Measurements from ENCODE around the gene SEMA4B.

SEMA4B gene

DNA sequence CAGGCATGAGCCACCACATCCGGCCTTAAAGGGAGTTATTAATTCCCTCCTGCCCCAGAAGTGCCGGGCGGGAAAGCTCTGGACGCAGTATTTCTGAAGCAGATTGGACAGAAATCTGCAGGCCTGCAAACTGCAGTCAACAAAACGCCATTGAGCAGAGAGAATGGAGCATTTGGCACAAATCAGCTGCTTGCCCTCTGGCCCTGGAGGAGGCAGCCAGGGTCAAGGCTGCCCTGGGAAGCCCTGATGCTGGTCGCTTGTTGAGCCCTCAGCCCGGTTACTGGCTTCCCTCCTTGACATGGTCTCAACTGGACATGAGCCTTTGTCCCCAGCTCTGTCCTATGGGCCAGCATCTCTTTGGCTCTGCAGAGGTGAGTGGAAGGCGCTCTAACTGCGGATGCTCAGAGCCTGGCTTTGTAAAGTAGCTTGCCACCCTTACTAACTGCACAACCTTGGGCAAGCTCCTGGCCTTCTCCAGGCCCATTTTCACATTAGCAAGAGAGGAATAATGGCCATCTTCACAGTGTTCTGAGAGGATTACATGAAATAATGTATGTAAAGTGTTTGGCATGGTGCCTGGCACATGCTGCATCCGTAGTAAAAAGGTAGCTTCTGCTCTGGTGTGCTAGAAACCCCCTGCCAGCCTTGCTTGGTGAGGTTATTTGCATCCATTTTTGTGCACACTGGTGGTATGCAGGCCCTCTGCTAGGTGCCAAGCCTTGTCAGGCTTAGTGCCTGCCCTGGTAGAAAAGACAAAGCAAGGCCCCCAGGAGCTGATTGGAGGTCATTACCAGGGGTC lies 4.1 kb downstream of the SEMA4B start:
- no peak for DNase-seq (ENCODE audit: low spot score)

DNA sequence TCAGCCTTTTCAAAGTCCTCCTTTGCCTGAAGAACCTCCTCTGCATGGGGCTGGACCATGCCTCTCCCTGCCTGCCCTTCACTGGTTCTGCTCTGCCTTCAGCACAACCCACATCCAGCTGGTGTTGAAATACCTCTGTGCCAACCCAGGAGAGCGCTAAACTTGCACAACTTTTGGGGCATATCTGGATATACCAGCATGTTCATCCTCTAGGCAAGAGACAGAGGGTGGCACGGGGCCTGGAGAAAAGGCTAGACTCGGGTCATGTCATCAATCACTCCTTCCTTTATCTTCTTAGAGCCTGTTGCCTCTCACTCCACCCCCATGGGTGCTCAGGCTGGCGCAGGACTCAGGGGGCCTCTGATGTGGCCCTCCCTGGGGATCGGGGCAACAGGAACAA lies 4.8 kb downstream of the SEMA4B start:
- DNase-seq (ENCODE audit: low spot score) = no peak

DNA sequence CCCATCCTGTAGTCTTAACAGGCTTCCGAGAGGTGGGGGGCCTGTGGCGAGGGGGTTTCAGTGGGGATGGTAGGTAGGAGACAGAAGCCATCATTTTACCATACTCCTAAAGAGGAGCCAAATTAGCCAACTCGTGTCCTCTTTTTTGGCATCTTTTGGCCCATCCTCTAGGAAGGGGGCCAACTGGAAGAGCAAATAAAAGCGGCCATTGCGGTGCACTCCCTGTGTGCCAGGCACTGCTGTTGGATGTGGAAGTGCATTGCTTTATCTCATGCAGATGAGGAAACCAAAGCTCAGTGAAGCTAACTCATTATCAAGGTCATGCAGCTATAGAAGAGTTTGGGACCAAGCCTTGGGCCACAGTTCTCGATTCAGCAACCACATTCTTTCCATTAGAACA lies 6.1 kb downstream of the SEMA4B start:
- no peak for DNase-seq (ENCODE audit: low spot score)

DNA sequence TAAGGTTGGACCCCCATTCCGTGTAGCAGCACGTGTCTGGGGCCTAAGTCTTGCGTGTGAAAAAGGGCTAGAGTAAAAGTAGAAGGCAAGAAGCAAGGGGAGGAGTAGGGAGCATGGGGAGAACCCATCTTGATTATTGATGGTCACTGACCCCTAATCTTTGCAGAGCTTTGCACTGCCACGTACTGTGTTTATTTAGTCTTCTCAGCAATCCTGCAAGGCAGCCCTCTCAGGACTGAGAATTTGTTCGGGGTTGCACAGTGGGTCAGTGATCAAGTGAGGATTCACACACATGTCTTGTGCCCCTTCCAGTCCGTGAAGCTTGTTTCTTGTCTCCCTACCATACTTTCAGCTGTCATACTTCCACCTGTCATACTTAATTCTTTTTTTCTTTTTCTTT lies 7.2 kb downstream of the SEMA4B start:
- DNase-seq (ENCODE audit: low spot score) = no peak

DNA sequence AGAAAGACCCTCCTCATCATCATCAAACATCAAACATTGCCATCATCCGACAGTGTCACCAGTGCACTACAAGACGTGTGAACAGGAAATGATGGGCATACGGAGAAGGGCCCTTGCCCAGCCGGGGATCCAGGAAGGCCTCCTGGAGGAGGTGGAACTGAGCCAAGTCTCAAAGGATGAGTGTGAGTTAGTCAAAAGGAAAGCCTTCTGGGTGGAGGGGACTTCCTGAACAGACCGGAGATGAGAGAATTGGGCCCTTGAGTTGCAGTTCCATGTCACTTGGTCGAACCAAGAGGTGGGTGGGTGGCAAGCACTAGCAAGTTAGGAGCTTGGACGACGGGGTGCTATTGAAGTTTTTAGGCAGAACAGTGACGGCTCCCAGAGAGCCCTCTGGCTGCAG lies 8.5 kb downstream of the SEMA4B start:
- DNase-seq (ENCODE audit: low spot score) = no peak

DNA sequence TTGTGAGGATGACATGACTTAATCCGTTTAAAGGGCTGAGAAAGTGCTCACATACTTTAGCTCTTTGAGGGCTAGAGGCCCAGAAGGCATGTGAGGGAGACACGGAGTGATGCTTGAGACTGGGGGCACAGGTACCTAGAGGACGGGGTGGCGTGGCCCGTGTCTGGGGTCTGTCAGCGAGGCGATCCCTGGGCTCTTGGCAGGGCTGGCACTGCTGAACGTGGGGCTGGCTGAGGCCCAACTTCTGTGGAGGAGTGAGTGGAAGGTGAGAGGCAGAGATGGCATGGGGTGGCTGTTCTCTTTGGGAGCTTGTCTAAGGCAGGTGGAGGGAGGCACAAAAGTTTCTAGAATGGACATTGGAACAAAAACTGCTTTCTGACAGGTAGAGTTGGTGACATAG lies 9.5 kb downstream of the SEMA4B start:
- no peak for DNase-seq (ENCODE audit: low spot score)

DNA sequence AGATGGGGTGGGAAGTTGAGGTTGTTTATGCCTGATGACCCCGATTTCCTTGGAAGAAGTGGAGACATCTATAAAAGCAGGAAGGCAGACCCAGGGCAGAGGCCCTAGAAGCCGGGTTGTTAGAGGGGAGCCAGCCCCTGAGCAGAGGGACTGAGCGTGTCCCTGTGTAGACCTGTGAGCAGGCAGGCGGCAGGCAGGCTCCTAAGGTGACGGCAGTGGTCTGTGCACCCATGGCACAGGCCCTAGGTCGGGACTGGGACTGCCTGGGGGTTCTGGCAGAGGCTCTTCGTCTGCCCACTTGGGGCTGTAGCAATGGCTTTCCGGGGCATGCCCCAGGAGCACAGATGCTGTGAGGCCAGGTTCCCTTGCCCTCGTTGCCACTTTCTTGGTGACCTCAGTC lies 9.9 kb downstream of the SEMA4B start:
- no peak for DNase-seq (ENCODE audit: low spot score)

DNA sequence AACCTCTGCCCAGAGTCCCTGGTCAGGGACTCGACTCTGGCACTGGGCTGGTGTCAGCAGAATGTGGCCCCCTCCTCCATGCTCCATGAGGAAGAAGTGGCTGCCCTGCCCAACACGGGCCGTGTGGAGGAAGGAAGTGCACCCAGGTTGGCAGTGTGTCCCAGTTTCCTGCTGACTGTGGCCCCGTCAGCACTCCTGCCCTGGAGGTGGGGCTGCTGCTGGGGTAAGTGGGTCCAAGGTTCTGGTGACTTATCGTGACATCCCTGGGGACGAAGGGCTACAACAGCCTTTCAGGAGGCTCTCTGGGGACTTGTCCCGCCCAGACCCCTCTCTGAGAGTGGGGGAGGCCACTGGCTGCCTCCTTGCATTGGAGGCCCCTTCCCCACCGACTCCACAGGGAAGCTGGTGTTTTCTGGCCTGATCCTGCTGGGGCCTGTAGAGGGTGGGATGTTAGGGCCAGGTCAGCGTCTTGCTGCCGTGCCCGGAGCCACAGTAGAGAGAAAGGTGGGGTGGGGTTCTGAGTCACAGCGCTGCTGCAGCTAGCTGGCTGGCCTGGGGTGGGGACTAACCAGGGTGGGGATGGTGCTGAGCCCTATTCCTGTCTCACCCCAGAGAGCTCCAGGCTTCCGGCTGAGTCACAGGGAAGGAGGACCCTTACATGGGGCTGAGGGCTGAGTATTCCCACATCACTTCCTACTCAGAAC lies 10.5 kb downstream of the SEMA4B start:
- no peak for DNase-seq (ENCODE audit: low spot score)

DNA sequence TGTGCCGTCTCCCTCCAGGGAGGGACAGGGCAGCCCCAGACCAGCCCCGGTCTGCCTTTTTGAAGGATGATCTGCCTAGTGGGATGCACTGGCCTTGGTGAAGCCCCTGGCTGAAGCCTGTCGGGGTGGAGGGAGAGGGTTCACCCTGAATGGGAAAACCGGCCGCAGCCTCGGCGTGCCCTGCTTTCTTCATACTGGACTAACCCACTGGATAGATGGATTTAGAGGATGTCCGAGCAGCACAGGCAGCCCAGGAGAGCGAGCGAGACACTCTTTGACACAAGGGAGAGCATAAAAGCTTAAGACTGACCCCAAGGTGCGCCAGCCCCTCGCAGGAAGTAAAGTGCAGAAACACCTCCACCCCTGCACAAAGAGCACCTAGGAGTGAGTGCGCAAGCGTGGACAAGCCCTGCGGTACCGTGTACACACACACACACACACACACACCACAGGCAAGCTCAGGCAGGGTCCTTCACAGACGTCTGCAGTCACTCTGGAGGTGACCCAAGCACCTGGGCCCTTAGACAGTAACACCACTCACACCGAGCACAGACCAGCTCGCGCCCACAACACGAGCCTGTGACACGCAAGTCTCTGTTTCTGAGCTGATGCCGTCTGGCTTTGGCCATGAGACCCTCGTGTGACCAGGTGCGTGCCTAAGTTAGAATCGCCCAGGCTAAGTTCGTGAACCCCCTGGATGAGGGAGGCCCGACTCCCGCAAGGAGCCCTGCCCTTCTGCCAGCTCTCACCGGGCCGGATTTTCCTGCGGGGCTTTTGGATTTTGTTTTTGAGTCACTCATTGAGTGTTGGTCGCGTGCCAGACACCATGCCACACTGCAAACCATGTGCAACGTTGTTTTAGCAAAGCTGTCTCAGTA lies 11.3 kb downstream of the SEMA4B start:
- no peak for DNase-seq (ENCODE audit: low spot score)

DNA sequence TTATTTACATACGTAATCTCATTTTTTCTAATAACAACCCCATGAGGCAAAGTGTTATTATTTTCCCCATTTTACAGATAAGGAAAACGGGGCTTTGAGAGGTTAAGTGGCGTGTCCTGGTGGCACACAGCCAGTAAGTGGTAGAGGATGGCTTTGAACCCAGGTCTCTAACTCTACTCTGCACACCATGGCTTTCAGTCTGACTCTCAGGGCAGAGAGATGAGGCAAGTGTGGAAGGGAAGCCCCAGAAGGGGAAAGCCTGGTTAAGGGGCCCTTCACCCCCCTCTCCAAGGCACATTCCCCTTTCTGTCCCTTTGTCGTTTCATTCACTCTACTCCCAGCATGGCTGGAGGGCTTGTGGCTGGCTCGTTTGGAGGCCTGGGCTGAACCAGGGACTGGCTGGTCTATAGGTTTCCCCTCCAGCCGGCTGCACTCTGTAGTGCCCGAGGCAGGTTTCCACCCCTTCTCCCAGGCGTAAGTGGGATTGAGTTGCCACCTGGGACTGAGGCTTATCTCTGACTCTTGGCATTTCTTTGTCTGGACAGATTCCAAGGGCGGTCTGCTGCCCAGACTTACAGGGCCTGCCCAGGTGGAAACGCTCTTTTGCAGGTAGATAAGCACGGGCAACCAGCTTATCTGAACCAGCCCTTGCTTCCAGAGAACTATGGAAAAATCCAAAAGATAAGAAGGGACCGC lies 12.1 kb downstream of the SEMA4B start:
- DNase-seq (ENCODE audit: low spot score) = no peak

DNA sequence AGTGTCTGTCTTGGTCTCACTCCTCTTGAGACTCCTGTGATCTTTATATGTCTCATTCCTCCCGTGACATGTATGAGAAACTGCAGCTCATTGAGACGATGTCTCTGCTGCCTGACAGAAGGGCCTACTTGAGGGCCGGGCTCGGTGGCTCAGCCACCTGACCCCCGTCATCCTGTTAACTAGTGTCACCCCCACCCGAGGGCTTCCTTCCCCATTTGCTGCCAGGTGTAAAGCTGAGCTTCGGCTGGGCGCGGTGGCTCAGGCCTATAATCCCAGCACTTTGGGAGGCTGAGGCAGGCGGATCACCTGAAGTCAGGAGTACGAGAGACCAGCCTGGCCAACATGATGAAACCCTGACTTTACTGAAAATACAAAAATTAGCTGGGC lies 12.7 kb downstream of the SEMA4B start:
- no peak for DNase-seq (ENCODE audit: low spot score)

DNA sequence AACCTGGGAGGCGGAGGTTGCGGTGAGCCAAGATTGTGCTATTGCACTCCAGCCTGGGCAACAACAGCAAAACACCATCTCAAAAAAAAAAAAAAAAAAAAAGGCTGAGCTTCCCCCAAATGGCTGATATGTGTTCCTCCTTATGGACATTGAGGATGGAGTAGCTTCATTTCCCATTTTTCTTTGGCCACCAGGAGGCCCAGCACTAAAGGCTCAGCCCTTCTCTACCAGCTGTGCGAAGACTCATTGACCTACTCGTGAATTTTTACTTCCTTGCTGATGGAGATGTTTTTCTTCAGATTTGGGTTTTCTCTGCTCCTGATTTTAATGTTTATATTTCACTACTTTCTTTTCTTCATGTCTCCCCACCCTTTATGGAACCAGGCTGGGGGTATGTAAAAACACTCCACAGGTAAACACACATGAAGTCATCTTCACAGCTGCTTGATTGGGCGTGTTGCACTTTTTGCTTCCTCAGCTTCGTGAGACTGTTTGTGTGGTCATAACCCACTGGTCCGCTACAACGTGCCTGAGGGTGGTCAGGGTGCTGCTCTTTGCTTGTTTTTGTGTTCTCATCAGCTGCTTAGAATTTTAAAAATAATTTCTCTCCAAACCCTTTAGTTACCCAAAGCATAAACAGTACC lies 13.5 kb downstream of the SEMA4B start:
- no peak for DNase-seq (ENCODE audit: low spot score)

DNA sequence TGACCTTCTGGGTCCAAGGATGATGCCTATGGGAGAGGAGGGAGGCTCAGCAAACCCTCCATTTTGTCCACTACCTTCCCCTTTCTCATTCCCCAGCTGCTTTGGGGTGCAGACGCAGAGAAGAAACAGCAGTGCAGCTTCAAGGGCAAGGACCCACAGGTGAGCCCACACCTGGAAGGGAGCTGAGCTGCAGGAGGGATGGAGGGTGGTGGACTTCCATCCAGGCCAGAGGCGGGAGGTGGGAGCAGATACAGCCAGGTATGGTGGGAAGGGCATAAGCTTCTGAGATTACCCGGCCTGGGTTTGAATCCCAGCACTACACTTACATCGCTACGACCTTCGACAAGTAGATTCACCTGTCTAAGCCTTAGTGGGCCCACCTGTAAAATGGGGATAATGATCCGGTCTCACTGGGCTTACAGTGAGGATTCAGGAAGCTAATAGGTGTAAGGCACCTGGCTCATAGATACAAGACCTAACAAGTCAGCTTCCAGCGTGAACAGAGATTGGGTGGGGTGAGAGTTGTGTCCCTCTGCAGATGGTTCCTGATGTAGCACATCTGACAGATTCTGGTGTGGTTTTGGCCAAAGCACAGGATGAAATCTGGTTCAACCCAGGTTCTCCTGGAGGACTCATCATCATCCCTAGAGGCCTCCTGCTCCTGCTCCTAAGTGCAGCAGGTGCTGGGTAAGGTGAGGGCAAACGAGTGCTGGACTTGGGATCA lies 16.7 kb downstream of the SEMA4B start:
- DNase-seq (ENCODE audit: low spot score) = no peak

DNA sequence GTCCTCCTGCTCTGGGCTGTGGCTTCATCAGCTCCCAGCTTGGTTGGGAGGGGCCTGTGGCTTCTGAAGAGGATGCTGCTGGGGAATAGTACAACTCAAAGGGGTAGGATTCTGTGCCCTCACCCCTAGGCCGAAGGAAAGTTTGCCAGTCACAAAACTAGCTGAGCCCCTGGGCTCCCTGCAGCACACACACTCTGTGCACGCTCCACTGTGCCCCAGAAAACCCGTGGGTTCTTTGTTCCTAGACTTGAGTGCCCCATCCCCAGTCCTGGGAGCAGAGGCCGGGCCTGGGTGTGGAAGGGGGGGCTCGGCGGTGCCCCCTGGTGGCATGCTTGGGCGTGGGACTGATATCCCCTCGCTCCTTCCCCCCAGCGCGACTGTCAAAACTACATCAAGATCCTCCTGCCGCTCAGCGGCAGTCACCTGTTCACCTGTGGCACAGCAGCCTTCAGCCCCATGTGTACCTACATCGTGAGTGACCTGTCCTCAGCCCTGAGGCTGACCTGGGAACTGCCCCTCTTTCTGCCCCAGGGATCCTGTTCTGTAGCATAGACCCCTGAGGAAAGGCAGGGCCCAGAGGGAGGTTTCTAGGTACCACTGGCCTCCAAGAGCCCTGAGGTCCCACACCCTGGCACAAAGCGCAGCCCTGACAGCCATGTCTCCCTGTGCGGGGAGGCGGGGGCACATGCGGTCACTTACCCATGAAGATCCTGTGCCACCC lies 18.5 kb downstream of the SEMA4B start:
- DNase-seq (ENCODE audit: low spot score) = peak; percentile 82

DNA sequence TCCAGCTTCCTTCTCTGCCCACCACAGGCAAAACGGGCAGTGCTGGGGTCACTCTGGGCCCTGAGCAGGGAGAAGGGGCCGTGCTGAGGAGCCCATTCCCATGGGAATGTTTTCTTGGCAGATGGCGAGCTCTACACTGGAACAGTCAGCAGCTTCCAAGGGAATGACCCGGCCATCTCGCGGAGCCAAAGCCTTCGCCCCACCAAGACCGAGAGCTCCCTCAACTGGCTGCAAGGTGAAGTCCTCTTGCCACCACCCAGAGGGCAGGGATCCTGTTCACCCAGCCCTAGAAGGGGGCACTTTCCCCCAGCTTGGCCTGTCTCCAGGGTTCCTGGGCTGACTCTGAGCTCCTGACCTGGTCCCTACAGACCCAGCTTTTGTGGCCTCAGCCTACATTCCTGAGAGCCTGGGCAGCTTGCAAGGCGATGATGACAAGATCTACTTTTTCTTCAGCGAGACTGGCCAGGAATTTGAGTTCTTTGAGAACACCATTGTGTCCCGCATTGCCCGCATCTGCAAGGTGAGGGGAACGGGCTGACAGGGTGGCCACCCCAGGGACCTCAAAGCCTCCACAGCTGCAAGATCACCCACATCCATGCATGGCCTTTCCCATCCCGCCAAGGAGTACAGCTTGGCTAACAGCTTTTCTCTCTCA lies 20.2 kb downstream of the SEMA4B start:
- peak; percentile 72 for DNase-seq (ENCODE audit: low spot score)

DNA sequence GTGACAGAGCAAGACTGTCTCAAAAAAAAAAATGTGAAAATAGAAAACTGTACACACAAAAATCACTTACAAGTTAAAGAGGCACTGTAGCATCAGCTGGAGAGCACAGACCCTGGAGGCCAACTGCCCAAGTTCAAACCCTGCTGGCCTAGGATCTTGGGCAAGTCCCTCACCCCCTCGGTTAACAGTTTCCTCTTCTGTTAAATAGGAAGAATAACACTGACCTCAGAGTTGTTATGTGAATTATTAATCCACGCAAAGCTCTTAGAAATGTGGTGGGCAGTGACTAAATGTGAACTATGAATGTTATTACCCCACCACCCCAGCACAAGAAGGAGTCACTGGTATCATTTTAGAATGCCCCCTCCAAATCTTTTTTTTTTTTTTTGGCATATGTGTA lies 21.4 kb downstream of the SEMA4B start:
- no peak for DNase-seq (ENCODE audit: low spot score)

DNA sequence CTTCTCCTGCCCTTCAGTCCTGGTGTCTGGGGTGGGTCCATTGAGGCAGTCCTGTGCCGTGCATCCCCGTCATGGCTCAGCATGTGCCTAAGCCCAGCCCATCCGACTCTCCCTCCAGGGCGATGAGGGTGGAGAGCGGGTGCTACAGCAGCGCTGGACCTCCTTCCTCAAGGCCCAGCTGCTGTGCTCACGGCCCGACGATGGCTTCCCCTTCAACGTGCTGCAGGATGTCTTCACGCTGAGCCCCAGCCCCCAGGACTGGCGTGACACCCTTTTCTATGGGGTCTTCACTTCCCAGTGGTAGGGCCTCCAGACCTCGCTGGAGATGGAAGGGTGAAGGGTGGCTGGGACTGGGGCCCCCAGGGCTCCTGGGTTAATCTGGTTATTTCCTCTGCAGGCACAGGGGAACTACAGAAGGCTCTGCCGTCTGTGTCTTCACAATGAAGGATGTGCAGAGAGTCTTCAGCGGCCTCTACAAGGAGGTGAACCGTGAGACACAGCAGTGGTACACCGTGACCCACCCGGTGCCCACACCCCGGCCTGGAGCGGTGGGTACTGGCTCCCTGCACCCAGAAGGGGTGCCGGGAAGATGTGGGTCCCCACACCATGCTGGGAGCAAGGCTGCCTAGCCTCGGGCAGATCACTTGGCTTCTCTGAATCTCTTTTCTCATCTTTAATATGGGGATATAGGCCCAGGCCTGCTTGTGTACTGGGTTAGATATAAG lies 22.5 kb downstream of the SEMA4B start:
- no peak for DNase-seq (ENCODE audit: low spot score)

DNA sequence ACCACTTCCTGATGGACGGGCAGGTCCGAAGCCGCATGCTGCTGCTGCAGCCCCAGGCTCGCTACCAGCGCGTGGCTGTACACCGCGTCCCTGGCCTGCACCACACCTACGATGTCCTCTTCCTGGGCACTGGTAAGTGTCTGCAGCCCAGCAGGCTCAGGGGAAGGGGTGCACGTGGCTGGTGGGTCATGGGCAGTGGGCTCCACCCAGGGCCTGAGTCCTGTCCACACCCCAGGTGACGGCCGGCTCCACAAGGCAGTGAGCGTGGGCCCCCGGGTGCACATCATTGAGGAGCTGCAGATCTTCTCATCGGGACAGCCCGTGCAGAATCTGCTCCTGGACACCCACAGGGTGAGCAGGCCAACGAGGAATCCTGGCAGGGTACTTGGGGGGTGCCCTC lies 23.9 kb downstream of the SEMA4B start:
- DNase-seq (ENCODE audit: low spot score) = no peak
